HuH-7 (cell line): ENCODE measurements around the gene GPR132.
A peak's percentile ranks its signal among the peaks of the same experiment; 100 is the strongest.
"Not testable (repeated sequence)": the region's sequence is repeated elsewhere in the genome, so short reads cannot be mapped to it uniquely, and the experiment has no call there.

Experiments
- DNase-seq: peaks from one replicate; pipeline ENCODE4 v3.0.0; 2011; ENCODE audit warnings: low spot score

GPR132 gene

DNA sequence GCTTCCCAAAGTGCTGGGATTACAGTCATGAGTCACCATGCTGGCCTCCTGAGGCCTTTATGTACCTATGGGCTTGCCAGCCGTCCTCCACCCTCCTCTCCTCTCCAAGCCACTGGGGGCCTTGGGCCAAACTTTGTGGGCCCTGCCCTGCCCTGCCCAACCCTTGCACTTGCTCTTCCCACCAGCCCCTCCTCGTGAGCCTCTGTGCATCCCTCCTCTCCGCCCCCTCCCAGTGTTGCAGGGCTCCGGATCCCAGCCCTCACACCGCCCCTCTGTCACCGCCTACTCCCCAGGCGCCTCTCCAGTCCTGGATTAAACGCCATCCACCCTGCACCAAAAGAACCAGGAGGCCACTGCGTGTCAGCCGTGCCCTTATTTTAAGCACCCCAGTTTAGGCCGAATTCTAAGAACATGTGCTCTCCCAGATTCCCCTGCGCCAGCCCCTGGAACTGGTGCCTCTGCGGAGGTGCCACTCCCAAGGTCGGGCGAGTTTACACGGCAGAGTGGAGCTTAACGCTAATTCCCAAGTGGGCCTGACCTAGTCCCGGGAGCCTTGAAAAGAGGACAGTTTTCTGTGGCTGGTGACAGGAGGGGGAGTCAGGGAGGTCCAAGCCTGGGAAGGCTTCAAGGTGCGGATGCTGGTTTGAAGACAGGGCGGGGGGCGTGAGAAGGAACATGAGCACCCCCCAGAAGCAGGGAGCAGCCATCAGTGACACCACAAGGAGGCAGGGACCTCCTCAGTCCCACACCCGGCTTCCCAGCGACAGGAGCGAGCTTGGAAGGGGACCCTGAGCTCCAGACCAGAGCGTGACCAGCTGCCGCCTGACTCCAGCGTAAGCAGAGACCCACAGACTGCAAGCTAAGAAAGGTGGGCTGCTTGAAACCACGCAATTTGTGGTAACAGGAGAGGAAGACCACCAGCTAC lies 23.1 kb downstream of the GPR132 start:
- peak; percentile 5 for DNase-seq

DNA sequence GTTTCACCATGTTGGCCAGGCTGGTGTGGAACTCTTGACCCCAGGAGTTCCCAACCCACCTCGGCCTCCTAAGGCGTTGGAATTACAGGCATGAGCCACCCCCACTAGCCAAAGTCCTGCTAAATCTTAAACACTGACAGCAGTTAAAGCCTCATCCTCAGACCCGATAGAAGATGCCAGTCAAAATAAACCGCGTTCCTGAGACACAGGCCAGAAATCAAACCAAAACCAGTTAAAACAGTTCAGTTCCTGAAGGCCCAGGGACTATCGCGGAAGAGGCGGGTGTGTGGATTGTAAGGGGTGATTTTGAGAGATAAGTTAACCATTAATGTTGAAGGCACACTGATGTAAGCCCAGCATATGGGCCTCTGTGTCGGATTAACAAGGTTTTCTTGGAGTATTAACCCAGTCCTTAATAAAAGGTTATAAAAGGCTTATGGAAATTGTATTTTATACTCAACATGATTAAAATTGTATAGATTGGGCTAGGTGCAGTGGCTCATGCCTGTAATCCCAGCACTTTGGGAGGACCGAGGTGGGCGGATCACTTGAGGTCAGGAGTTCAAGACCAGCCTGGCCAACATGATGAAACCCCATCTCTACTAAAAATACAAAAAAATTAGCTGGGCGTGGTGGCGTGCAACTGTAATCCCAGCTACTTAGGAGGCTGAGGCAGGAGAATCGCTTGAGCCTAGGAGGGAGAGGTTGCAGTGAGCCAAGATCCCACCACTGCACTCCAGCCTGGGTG lies 25.6 kb downstream of the GPR132 start:
- DNase-seq, result peak; percentile 19

DNA sequence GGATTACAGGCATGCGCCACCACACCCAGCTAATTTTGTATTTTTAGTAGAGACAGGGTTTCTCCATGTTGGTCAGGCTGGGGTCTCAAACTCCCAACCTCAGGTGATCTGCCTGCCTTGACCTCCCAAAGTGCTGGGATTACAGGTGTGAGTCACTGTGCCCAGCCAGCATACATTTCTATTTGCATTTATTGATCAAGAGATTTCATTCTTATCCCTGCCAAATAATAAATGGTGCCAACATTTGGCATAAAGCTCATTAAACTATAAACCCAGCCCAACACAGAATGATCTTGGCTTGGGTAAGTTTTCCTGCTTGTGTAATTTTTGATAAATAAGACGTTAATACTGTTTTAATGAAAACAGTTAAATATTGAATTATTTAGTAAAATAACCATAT lies 29.6 kb downstream of the GPR132 start:
- DNase-seq, result not testable (repeated sequence)

DNA sequence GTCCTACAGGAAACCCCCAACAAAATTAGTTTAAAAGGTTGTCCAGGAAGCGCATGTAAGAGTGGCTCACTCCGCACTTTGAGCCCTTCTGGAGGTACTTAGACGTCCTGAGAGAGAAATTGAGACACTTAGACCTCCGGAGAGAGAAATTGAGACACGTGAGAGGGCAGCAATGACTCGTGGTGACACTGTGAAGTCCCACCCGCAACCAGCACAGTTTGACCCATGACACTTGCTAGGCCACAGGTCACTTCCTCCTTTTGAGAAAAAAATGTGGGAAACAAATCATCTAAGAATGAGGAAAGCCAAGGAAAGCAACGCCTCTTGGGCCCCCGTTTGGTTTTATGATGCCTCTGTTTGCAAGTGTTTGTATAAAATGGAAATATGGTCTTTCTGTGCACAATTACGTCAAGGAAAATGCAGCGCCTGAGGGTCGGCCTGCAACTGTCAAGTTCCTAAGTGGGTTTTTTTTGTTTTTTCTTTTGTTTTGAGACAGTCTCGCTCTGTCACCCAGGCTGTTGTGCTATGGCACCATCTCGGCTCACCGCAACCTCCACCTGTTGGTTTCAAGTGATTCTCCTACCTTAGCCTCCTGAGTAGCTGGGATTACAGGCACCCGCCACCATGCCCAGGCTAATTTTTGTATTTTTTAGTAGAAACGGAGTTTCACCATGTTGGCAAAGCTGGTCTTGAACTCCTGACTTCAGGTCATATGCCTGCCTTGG lies 30.8 kb downstream of the GPR132 start:
- no peak for DNase-seq

DNA sequence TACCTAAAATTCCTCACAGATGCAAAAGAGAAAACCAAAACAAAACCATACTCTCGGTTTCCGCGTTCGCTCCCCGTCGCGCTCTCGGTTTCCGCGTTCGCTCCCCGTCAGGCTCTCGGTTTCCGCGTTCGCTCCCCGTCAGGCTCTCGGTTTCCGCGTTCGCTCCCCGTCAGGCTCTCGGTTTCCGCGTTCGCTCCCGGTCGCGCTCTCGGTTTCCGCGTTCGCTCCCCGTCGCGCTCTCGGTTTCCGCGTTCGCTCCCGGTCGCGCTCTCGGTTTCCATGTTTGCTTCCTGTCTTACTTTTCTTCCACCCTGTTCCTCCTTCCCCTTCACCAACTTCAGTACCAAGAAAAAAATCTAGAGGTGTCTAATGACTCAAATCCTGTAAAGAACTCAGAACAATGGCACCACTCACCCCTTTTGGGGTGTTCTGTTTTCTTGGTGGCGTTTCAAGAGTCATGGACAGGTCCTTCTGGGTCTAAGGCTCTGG lies 31.8 kb downstream of the GPR132 start:
- DNase-seq, result not testable (repeated sequence)

DNA sequence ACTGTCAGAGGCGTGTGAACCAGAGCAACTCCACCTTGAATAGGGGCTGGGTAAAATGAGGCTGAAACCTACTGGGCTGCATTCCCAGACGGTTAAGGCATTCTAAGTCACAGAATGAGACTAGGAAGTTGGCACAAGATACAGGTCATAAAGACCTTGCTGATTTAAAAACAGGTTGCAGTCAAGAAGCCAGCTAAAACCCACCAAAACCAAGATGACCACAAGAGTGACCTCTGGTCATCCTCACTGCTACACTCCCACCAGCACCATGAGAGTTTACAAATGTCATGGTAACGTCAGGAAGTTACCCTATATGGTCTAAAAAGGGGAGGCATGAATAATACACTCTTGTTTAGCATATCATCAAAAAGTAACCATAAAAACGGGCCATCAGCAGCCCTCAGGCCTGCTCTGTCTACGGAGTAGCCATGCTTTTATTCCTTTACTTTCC lies 32.8 kb downstream of the GPR132 start:
- DNase-seq, result not testable (repeated sequence)

DNA sequence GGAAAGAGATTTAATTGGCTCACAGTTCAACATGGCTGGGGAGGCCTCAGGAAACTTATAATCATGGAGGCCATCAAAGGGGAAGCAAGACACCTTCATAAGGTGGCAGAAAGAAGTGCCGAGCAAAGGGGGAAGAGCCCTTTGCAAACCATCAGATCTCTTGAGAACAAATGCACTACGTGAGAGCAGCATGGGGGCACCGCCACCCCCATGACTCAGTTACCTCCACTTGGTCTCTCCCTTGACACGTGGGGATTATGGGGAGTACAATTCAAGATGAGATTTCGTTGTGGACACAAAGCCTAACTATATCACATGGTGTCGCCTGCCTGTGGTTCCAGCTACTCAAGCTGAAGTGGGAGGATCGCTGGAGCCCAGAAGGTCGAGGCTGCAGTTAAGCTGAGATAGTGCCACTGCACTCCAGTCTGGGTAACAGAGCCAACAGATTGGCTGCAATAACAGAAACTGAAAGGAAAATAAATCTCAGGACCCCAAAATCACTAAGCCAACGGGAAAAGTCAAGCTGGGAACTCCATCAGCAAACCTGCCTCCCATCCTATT lies 34.3 kb downstream of the GPR132 start:
- DNase-seq, result no peak

DNA sequence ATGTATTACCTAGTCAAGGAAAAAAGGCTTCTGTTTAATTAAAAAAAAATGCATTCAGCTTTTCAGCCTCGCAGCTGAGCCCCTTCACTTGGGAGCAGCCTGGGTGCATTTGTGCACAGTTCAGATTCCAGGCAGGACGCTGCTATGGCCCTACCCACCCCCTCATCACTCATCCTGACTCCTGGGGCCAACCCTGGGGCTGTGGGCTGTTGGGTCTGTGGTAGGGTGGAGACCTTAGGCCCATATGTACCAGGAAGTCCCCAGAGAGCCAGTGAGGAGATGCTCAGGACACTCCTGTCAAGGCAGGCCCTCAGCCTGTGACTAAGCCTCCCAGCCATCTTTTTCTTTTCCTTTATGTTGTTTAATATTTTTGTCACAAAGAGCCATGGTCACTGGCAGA lies 35.0 kb downstream of the GPR132 start:
- no peak for DNase-seq

DNA sequence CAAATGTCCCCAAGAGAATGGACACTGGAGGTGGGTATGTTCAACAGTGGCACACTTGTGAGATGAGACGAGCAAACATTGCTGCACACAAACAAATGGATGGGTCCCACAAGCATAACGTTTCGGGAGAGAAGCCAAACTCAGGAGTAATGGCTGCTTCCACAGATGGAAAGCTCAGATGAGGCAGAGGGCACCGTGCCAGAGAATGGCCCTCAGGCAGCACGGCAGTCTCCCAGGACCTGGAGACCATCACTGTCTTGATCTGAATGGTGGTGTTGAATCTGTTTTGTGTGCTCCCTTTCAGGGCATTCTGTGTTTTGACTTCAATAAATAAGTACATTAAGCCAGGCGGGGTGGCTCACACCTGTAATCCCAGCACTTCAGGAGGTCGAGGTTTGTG lies 35.8 kb downstream of the GPR132 start:
- DNase-seq, result no peak

DNA sequence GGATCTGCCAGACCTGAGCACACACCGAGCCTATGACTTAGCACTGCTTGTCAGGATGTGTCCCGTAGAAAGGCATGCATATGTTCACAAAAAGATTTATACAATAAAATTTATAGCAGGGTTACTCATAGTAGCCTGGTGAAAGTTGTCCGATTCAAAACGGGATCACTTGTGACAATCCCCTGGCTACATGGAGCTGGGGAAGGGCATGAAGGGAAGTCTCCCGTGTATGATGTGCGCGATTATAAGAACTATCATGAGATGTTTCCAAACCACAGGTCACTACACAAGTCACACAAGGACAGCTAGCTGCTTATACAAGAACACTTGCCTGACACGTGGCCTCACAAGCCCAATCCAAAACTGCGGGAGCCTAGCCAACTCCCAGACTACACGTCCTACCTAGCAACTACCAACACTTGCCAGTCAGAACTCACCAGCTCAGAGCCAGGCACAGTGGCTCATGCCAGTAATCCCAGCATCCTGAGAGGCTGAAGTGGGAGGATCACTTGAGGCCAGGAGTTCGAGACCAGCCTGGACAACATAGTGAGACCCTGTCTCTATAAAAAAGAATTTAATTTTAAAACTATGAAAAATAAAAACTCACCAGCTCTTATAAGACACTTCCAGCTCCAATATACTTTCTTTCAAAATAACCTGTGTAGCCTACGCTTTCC lies 36.8 kb downstream of the GPR132 start:
- no peak for DNase-seq

DNA sequence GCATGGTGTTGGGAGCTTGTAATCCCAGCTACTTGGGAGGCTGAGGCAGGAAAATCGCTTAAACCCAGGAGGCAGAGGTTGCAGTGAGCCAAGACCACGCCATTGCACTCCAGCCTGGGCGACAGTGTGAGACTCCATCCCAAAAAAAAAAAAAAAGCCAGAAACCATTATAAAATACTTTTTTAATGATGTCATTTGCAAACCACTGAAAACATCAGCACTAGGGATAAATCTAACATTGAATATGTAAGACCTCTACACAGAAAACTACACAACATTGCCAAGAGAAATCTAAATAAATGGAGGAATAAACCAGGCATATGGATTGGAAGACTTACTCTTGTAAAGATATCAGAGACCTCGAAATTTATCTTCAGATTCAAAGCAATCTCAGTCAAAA lies 37.5 kb downstream of the GPR132 start:
- DNase-seq, result not testable (repeated sequence)

DNA sequence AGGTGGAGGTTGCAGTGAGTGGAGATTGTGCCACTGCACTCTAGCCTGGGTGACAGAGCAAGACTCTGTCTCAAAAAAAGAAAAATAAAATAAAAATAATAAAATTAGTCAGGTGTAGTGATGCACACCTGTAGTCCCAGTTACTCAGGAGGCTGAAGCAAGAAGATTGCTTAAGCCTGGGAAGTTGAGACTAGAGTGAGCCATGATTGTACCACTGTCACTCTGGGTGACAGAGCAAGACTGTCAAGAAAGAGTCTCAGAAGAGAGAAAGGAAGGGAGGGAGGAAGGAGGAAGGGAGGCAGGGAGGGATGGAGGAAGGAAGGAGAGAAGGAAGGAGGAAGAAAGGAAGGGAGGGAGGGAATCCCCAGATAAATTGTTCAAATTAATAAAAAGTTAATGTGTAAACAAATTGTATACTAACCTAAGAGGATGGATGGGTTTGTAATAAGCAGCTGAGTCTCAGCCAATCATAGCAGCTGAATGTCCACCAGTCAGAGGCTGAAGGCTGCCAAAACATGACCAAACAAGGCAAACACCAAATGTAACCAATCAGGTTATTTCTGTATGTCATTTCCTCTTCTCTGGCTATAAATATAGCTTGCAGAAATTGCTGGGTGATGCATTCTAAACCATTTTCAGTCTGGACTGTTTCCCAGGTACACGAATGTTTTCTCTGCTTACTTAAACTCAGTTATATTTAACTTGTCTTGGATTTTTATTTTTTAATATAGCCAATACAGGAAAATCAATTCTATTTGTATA lies 38.2 kb downstream of the GPR132 start:
- DNase-seq, result no peak

DNA sequence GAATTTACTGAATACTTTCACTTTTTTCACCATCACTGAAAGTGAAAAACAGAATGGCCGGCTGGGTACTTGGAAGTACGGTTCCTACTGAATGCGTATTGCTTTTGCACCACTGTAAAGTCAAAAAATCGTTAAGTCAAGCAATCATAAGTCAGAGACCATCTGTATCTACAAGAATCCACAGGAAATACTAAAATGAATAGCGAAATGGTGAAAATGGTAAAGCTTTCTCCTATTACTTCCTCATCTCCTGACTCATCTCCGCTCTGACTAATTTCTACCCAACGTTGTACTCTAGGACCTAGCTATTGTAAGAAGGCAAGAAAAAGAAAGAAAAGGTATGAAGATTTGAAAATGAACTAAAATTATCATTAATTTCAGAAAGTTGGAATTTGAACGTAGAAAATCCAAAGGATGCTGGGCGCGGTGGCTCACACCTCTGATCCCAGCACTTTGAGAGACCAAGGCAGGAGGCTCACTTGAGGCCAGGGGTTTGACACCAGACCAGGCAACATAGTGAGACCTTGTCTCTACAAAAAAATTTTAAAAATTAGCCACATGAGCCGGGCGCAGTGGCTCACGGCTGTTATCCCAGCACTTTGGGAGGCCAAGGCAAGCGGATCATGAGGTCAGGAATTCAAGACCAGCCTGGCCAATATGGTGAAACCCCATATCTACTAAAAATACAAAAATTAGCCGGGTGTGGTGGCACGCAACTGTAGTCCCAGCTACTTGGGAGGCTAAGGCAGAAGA lies 39.0 kb downstream of the GPR132 start:
- DNase-seq, result no peak

DNA sequence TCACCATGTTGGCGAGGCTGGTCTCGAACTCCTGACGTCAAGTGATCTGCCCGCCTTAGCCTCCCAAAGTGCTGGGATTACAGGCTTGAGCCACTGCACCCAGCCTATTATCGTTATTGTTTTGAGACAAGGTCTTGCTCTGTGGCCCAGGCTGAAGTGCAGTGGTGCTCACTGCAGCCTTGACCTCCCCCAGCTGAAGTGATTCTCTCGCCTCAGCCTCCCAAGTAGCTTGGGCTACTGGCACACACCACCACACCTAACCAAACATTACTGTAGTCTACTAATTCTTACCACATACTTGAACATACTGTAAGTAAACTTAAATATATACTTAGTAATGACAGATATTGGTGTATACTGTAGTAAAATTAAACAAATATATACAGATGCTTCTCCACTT lies 39.8 kb downstream of the GPR132 start:
- DNase-seq, result no peak

DNA sequence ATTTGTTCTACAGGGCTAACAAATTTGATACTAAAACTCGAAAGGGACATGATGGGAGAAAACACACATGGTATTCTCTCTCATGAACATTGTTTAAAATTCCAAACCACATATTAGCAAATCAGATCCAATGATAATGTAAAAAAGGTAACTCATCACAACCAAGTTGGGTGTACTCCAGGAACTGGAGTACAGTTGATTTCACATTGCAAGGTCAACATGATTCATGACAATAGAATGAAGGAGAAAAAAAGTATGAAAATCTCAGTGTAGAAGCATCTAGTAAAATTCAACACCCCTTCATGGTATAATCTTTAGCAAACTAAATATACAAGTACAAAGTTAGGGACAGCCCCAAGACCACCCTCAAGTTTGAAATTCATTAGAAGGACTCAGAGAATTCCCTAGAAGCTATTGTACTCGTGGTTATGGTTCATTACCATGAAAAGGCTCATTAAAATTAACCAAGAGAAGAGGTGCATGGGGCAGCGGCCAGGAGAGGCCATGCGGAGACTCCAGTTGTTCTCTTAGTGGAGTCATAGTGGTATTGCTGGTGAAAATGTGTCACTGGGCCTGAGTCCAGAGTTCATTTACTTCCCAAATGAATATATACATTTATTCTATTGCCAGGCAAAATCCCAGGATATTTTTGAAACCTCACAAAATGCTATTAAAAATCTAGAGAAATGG lies 41.3 kb downstream of the GPR132 start:
- DNase-seq, result no peak

DNA sequence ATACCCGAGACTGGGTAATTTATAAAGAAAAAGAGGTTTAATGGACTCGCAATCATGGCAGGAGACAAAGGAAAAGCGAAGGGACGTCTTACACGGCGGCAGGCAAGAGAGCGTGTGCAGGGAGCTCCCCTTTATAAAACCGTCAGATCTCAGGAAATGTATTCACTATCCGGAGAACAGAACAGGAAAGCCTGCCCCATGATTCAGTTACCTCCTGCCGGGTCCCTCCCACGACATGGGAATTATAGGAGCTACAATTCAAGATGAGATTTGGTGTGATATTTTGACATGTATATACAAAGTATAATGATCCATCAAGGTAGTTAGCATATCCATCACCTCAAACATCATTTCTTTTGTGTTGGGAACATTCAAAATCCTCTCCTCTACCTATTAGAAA lies 42.1 kb downstream of the GPR132 start:
- DNase-seq, result no peak

DNA sequence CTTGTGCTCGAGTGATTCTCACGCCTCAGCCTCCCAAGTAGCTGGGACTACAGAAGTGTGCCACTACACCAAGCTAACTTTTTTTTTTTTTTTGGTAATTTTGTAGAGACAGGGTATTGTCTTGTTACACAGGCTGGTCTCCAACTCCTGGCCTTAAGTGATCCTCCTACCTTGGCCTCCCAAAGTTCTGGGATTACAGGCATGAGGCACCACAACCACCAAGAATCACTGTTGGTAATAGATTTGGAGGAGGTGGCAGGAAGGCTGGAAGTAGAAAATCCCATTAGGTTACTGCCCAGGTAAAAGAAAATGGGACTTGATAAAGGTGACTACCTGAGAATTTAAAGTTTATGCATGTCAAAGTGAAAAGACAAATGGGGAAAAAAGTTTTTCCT lies 43.0 kb downstream of the GPR132 start:
- DNase-seq, result no peak

DNA sequence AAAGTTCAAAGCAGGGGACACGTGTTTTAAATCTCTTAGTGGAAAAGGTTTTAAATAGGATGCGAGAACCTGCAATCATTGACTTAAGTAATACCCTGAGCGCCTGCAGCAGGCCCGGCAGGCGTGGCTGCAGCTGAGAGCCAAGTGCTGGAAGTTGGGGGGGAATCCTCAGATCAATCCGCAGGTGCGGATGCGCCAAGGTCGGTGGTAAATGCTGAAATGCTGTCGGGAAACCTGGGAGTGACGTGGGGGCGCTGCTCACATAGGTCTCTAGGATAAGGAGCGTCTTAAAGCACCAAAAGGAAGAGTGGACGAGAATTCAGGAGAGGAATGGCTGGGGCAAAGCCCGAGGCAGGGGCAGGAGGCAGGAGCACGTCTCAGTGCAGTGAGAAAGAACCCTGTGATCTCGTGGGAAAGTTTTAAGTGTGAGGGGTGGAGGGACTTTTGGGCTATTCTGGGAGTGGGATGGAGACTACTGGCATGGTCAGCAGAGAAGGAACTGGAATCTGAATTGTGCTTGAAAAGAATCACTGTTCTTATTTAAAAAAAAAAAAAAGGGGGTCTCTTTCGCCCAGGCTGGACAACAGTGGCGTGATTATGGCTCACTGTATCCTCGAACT lies 43.5 kb downstream of the GPR132 start:
- DNase-seq, result peak; percentile 62
